Measurements from ENCODE around the gene SPPL2B. TPM values are rescaled to one million over a fixed set of nuclear protein-coding genes. Genes with fewer than 3 reads are reported as not detected.

The SPPL2B gene
- total and polyA plus RNA-seq, 10 donors: 40.5 to 111 (median 78.1) TPM

GRCh38 chr19:2358548-2359173, 30.2 kb downstream of the SPPL2B start:
- Histone ChIP-seq H3K9me3 (no peaks in the 10 kb centered on the region), H3K27me3 (replicated peaks in 1 of 7) (peaks cover 0 to 41% (median 24%) of the 10 kb centered on the region in 7 donors), H3K4me3 (no peak overlapping the region), H3K36me3 (peaks cover 0 to 17% (median 10%) of the 10 kb centered on the region in 6 donors), H3K4me1 (peaks cover 0 to 16% (median 0%) of the 10 kb centered on the region in 6 donors), H3K27ac (no peak overlapping the region)
- TF ChIP-seq CTCF (IDR thresholded peaks at IDR 0.05 in 8 of 11, conservative IDR thresholded peaks at IDR 0.05 in 3 of 11) (no peak), POLR2AphosphoS5 (IDR thresholded peaks at IDR 0.05) (peak in 1 of 3 donors; percentile 51)
- 83 to 90% (median 85%) methylated on average over 28 of the region's 28 CpGs for WGBS, 5 donors
- intact Hi-C loops (cut with DNase I; ENCODE audit: low total_unique reads): no loop called here
- no peak for DNase-seq

GRCh38 chr19:2359992-2360685, 31.7 kb downstream of the SPPL2B start, which contains the start of gene TMPRSS9:
Gene TMPRSS9, plus strand, starts transcription at chr19:2360265. Its CDS starts 29,521 bp downstream, at chr19:2389786.
- intact Hi-C loops (cut with DNase I; ENCODE audit: low total_unique reads): no loop called here
- 21 to 45% (median 25%) methylated on average over 19 to 44 of the region's 44 CpGs for WGBS, 5 donors
- peaks cover 0 to 2% (median 0%) of the 10 kb centered on the region in 6 donors for H3K36me3 ChIP-seq
- peaks cover 0 to 54% (median 26%) of the 10 kb centered on the region in 7 donors for H3K27me3 ChIP-seq (replicated peaks in 1 of 7)
- no peak within 1 kb of the TSS for H3K27ac ChIP-seq
- TF ChIP-seq POLR2A (IDR thresholded peaks at IDR 0.05) (no peak), POLR2AphosphoS5 (IDR thresholded peaks at IDR 0.05) (no peak), CTCF (IDR thresholded peaks at IDR 0.05 in 8 of 11, conservative IDR thresholded peaks at IDR 0.05 in 3 of 11) (no peak)
- H3K4me1 ChIP-seq: peaks cover 0 to 16% (median 0%) of the 10 kb centered on the region in 6 donors
- DNase-seq: no peak
- no peaks in the 10 kb centered on the region for H3K9me3 ChIP-seq
- H3K4me3 ChIP-seq: no peak within 1 kb of the TSS

GRCh38 chr19:2360833-2361232, 32.3 kb downstream of the SPPL2B start:
- no peak overlapping the region for H3K27ac ChIP-seq
- H3K4me1 ChIP-seq: peaks cover 0 to 16% (median 0%) of the 10 kb centered on the region in 6 donors
- DNase-seq: no peak
- H3K4me3 ChIP-seq: no peak overlapping the region
- 58 to 81% (median 69%) methylated on average over 5 to 11 of the region's 11 CpGs for WGBS, 5 donors
- H3K36me3 ChIP-seq: no peaks in the 10 kb centered on the region
- H3K9me3 ChIP-seq: no peaks in the 10 kb centered on the region
- H3K27me3 ChIP-seq (replicated peaks in 1 of 7): peaks cover 0 to 61% (median 26%) of the 10 kb centered on the region in 7 donors
- no peak for TF ChIP-seq CTCF (IDR thresholded peaks at IDR 0.05 in 8 of 11, conservative IDR thresholded peaks at IDR 0.05 in 3 of 11)
- TF ChIP-seq POLR2AphosphoS5 (IDR thresholded peaks at IDR 0.05): no peak
- TF ChIP-seq POLR2A (IDR thresholded peaks at IDR 0.05): no peak
- intact Hi-C loops (cut with DNase I; ENCODE audit: low total_unique reads): no loop called here
